WTC11 (cell line): ENCODE results near the gene TRIM2. TPM values are rescaled to one million over a fixed set of nuclear protein-coding genes. Genes with fewer than 3 reads are reported as not detected.

Experiments
- ATAC-seq: fragments of 200-7000 bp; cut with Tn5 transposase; 2 replicates; pipeline ENCODE4 v1.10.0; 2021; ENCODE audit warnings: mild to moderate bottlenecking, moderate library complexity
- CTCF ChIA-PET: fragments of 300-600 bp; sonication (Branson Sonifier 250); formaldehyde crosslinking; loops from one replicate; lab custom pipeline; 2021; ENCODE audit warnings: antibody characterized with exemption; lab: Charles Lee
- POLR2A ChIA-PET: fragments of 350-600 bp; sonication (Branson Sonifier 250); formaldehyde crosslinking; loops from one replicate; lab custom pipeline; 2021; ENCODE audit warnings: antibody characterized with exemption; lab: Charles Lee
- DNase-seq: peaks from one replicate; pipeline ENCODE4 v3.0.0; 2021; ENCODE audit warnings: low spot score
- H3K27ac Mint-ChIP-seq: 2 replicates; pipeline ENCODE4 v1.8.0; 2021; ENCODE audit warnings: mixed read lengths
- H3K27me3 Mint-ChIP-seq: 2 replicates; pipeline ENCODE4 v1.8.0; 2021; ENCODE audit warnings: low read depth, mild to moderate bottlenecking, moderate library complexity, mixed read lengths
- H3K36me3 Mint-ChIP-seq: 2 replicates; pipeline ENCODE4 v1.8.0; 2021; ENCODE audit warnings: mixed read lengths
- H3K4me1 Mint-ChIP-seq: 2 replicates; pipeline ENCODE4 v1.8.0; 2022; ENCODE audit warnings: mixed read lengths
- H3K4me3 Mint-ChIP-seq: 2 replicates; pipeline ENCODE4 v1.8.0; 2021; ENCODE audit warnings: mild to moderate bottlenecking, moderate library complexity, mixed read lengths
- H3K9me3 Mint-ChIP-seq: 2 replicates; pipeline ENCODE4 v1.8.0; 2021; ENCODE audit warnings: mixed read lengths
- ATF1 ChIP-seq: sonication (generic); formaldehyde crosslinking; IDR thresholded peaks from 2 replicates; pipeline ENCODE4 v1.8.1; 2023; ENCODE audit warnings: mild to moderate bottlenecking, moderate library complexity, missing genetic modification reagents
- GTF2I ChIP-seq: fragments of 250-450 bp; sonication (Bioruptor Pico); conservative IDR thresholded peaks from 2 replicates; pipeline ENCODE4 v1.4.0; 2021; ENCODE audit warnings: mild to moderate bottlenecking
- HMGA2 ChIP-seq: fragments of 250-450 bp; sonication (Bioruptor Pico); IDR thresholded peaks from 2 replicates; pipeline ENCODE4 v1.4.0; 2021; ENCODE audit warnings: mild to moderate bottlenecking, moderate library complexity
- HMGXB4 ChIP-seq: sonication (generic); formaldehyde crosslinking; IDR thresholded peaks from 2 replicates; pipeline ENCODE4 v1.8.1; 2023; ENCODE audit warnings: mild to moderate bottlenecking, moderate library complexity, missing genetic modification reagents
- KAT7 ChIP-seq: sonication (generic); formaldehyde crosslinking; IDR thresholded peaks from 2 replicates; pipeline ENCODE4 v1.8.1; 2023; ENCODE audit warnings: missing genetic modification reagents, mild to moderate bottlenecking, borderline replicate concordance
- MXD4 ChIP-seq: fragments of 250-450 bp; sonication (Bioruptor Pico); IDR thresholded peaks from 2 replicates; pipeline ENCODE4 v1.8.0; 2021; ENCODE audit warnings: mild to moderate bottlenecking, moderate library complexity, borderline replicate concordance
- MYBL2 ChIP-seq: sonication (generic); formaldehyde crosslinking; IDR thresholded peaks from 2 replicates; pipeline ENCODE4 v1.8.1; 2023; ENCODE audit warnings: mild to moderate bottlenecking, moderate library complexity, missing genetic modification reagents
- SOX15 ChIP-seq: fragments of 250-450 bp; sonication (Bioruptor Pico); IDR thresholded peaks from 2 replicates; pipeline ENCODE4 v1.9.0; 2021; ENCODE audit warnings: mild to moderate bottlenecking
- TP53 ChIP-seq: sonication (generic); formaldehyde crosslinking; IDR thresholded peaks from 2 replicates; pipeline ENCODE4 v1.8.1; 2023; ENCODE audit warnings: mild to moderate bottlenecking, missing genetic modification reagents
- ZBTB43 ChIP-seq: sonication (generic); formaldehyde crosslinking; IDR thresholded peaks from 2 replicates; pipeline ENCODE4 v1.8.1; 2023; ENCODE audit warnings: mild to moderate bottlenecking, missing genetic modification reagents
- ZNF396 ChIP-seq: fragments of 250-450 bp; sonication (Bioruptor Pico); IDR thresholded peaks from 2 replicates; pipeline ENCODE4 v1.8.0; 2021; ENCODE audit warnings: mild to moderate bottlenecking, moderate library complexity, borderline replicate concordance
- ZNF416 ChIP-seq: fragments of 250-450 bp; sonication (Bioruptor Pico); IDR thresholded peaks from 2 replicates; pipeline ENCODE4 v1.9.0; 2021; ENCODE audit warnings: mild to moderate bottlenecking, inconsistent platforms
- ZNF423 ChIP-seq: fragments of 250-450 bp; sonication (Bioruptor Pico); IDR thresholded peaks from 2 replicates; pipeline ENCODE4 v2.1.2; 2022; ENCODE audit warnings: mild to moderate bottlenecking, moderate library complexity
- total RNA-seq: library from RNA; stranded (reverse); gene quantifications from 3 replicates; pipeline ENCODE4 v1.2.3, GENCODE V29; 2021
- TF ChIP-seq, protein P1 (sequence below): sonication (generic); formaldehyde crosslinking; IDR thresholded peaks from 2 replicates; pipeline ENCODE4 v1.8.0; 2022; ENCODE audit warnings: mild to moderate bottlenecking, missing genetic modification reagents
- TF ChIP-seq, protein P2 (sequence below): sonication (generic); formaldehyde crosslinking; IDR thresholded peaks from 2 replicates; pipeline ENCODE4 v1.8.0; 2022; ENCODE audit warnings: mild to moderate bottlenecking, missing genetic modification reagents

TRIM2 gene
- total RNA-seq, 1 experiment from 2014 or later: 54.5 TPM

DNA sequence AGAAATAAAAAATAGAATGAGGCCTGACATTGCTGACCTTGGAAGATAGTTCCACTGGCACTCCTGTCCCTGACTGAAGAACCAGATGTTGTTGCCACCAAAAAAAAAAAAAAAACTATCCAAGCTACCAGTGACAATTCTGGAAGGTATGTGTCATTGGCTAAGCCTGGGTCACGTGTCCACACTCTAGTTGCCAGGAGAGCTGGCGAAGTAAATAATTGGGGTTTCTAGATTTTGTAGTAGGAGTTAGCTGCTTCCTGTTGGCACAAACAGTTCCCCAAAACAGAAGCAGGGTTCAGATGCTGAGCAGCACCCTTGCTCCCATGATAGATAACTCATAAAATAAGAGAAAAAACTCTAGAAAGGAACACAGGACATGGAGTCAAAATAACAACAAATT lies 160.8 kb downstream of the TRIM2 start (continued):
- TF ChIP-seq, protein P1, sequence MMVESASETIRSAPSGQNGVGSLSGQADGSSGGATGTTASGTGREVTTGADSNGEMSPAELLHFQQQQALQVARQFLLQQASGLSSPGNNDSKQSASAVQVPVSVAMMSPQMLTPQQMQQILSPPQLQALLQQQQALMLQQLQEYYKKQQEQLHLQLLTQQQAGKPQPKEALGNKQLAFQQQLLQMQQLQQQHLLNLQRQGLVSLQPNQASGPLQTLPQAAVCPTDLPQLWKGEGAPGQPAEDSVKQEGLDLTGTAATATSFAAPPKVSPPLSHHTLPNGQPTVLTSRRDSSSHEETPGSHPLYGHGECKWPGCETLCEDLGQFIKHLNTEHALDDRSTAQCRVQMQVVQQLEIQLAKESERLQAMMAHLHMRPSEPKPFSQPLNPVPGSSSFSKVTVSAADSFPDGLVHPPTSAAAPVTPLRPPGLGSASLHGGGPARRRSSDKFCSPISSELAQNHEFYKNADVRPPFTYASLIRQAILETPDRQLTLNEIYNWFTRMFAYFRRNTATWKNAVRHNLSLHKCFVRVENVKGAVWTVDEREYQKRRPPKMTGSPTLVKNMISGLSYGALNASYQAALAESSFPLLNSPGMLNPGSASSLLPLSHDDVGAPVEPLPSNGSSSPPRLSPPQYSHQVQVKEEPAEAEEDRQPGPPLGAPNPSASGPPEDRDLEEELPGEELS: no peak
- TF ChIP-seq, all 79 proteins: peak for 0

DNA sequence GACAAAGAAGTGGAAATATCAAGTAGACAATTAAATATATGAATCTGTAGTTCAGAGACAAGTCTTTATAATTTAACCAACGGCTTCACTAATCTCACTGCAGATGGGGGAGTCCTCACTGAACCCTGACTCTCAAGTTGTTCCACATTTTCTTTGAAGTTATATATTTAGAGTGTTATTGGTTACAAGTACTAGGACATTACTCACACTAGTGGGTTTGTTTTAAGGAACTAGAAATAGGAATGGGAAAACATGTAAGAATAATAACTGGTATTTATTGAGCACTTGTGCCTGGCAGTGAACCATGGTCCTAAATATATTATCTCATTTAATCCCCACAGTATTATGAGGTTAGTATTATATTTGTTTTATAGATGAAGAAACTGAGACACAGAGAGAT lies 162.2 kb downstream of the TRIM2 start:
- H3K4me1 Mint-ChIP-seq: no peaks in the 10 kb centered on the region

DNA sequence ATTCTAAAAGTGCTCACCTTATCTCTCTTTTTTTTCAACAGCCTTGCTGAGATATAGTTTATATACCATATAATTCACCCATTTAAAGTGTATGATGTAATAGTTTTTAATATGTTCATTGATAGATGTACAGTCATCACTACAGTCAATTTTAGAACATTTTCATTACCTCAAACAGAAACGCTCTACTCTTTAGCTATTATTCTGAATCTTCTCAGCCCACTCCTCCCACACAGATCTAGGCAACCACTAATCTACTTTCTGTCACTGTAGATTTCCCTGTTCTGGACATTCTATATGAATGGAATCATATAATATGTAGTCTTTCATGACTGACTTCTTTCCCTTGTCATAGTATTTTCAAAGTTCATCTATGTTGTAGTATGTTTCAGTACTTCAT lies 162.8 kb downstream of the TRIM2 start:
- Mint-ChIP-seq H3K36me3 (peaks cover 54% of the 10 kb centered on the region), H3K4me1 (no peaks in the 10 kb centered on the region), H3K4me3 (no peak overlapping the region), H3K27ac (no peak overlapping the region)
- DNase-seq (no peak), ATAC-seq (no peak)
- TF ChIP-seq KAT7 (CRISPR knock-in tag) (no peak), ZBTB43 (no peak)
- TF ChIP-seq, all 79 proteins: peak for 0
- ChIA-PET POLR2A (interaction anchor here (0.9 kb wide), 1 partner anchor 11 kb away, joined by 3 read pairs; no protein-coding TSS in a partner anchor), CTCF (no interaction called here)
- Mint-ChIP-seq H3K27me3 (no peaks in the 10 kb centered on the region), H3K9me3 (peaks cover 7% of the 10 kb centered on the region)

More for the DNA sequence above, 162.2 kb downstream of the TRIM2 start:
- CTCF ChIA-PET: no interaction called here
- POLR2A ChIA-PET: interaction anchor here (0.9 kb wide), 1 partner anchor 12 kb away, joined by 3 read pairs; no protein-coding TSS in a partner anchor
- H3K27ac Mint-ChIP-seq: no peak overlapping the region
- H3K27me3 Mint-ChIP-seq: no peaks in the 10 kb centered on the region
- no peak overlapping the region for H3K4me3 Mint-ChIP-seq
- no peak for DNase-seq
- H3K9me3 Mint-ChIP-seq: peaks cover 2% of the 10 kb centered on the region
- no peak for TF ChIP-seq ZNF396 (CRISPR knock-in tag)
- TF ChIP-seq, protein P2, sequence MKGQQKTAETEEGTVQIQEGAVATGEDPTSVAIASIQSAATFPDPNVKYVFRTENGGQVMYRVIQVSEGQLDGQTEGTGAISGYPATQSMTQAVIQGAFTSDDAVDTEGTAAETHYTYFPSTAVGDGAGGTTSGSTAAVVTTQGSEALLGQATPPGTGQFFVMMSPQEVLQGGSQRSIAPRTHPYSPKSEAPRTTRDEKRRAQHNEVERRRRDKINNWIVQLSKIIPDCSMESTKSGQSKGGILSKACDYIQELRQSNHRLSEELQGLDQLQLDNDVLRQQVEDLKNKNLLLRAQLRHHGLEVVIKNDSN (CRISPR knock-in tag): no peak
- TF ChIP-seq HMGXB4 (CRISPR knock-in tag): no peak
- no peak for TF ChIP-seq ZNF416
- no peak for TF ChIP-seq ZBTB43
- no peak for TF ChIP-seq MYBL2
- TF ChIP-seq ATF1 (CRISPR knock-in tag): no peak
- no peak for TF ChIP-seq ZNF423 (CRISPR knock-in tag)
- no peak for TF ChIP-seq HMGA2 (CRISPR knock-in tag)
- no peak for TF ChIP-seq TP53 (CRISPR knock-in tag)
- no peak for TF ChIP-seq SOX15 (CRISPR knock-in tag)
- no peak for TF ChIP-seq MXD4 (CRISPR knock-in tag)
- TF ChIP-seq GTF2I (CRISPR knock-in tag): no peak
- TF ChIP-seq, all 79 proteins: peak for 0
- H3K36me3 Mint-ChIP-seq: peaks cover 50% of the 10 kb centered on the region
- ATAC-seq: no peak
